HAP-1 (cell line): ENCODE measurements around the gene PRCD.

ENCODE experiments used
- DNase-seq, 2 experiments: peaks; one replicate each; pipeline ENCODE4 v3.0.0-alpha.2; 2016 to 2020; ENCODE audit warnings: low spot score in 2 of 2
- H3K27me3 ChIP-seq: fragments of 250-450 bp; sonication (Bioruptor Pico); 2 replicates; pipeline ENCODE4 v1.5.1; 2020; ENCODE audit warnings: low read depth, mild to moderate bottlenecking, moderate library complexity
- H3K36me3 ChIP-seq: fragments of 250-450 bp; sonication (Bioruptor Pico); replicated peaks from 2 replicates; pipeline ENCODE4 v1.5.1; 2020; ENCODE audit warnings: mild to moderate bottlenecking
- H3K4me1 ChIP-seq: fragments of 250-450 bp; sonication (Bioruptor Pico); 2 replicates; pipeline ENCODE4 v1.5.1; 2020; ENCODE audit warnings: mild to moderate bottlenecking
- H3K4me3 ChIP-seq: fragments of 250-450 bp; sonication (Bioruptor Pico); 2 replicates; pipeline ENCODE4 v1.5.1; 2020; ENCODE audit warnings: mild to moderate bottlenecking, moderate library complexity
- H3K9me3 ChIP-seq: fragments of 250-450 bp; sonication (Bioruptor Pico); 2 replicates; pipeline ENCODE4 v1.5.1; 2020; ENCODE audit warnings: mild to moderate bottlenecking, moderate library complexity
- in situ Hi-C: fragments of 300-500 bp; cut with MboI; formaldehyde crosslinking; loops from 3 replicates; pipeline ENCODE4 v1.14.3; 2020; ENCODE audit warnings: low sequenced_read_pairs, inconsistent platforms, mixed read lengths

PRCD gene

GRCh38 chr17:76581515-76581914, 41.7 kb downstream of the PRCD start:
- H3K4me3 ChIP-seq, result no peak overlapping the region
- no peaks in the 10 kb centered on the region for H3K36me3 ChIP-seq
- H3K4me1 ChIP-seq, result 0 out of 2 replicates have a peak, but pooled peaks cover 4% of the 10 kb centered on the region
- H3K9me3 ChIP-seq, result no peaks in the 10 kb centered on the region
- no peak for DNase-seq
- in situ Hi-C loops, result no loop called here
- H3K27me3 ChIP-seq, result peaks cover 2% of the 10 kb centered on the region; the same call in 1 of the 2 replicates

GRCh38 chr17:76582660-76583059, 42.8 kb downstream of the PRCD start:
- Histone ChIP-seq H3K4me3 (no peak overlapping the region), H3K4me1 (0 out of 2 replicates have a peak, but pooled peaks cover 4% of the 10 kb centered on the region), H3K9me3 (no peaks in the 10 kb centered on the region), H3K36me3 (no peaks in the 10 kb centered on the region), H3K27me3 (peaks cover 2% of the 10 kb centered on the region; the same call in 1 of the 2 replicates)
- no peak for DNase-seq
- in situ Hi-C loops, result no loop called here

- no peaks in the 10 kb centered on the region for H3K36me3 ChIP-seq
- peaks cover 2% of the 10 kb centered on the region; the same call in 1 of the 2 replicates for H3K27me3 ChIP-seq
- 0 out of 2 replicates have a peak, but pooled peaks cover 4% of the 10 kb centered on the region for H3K4me1 ChIP-seq
- no peak overlapping the region; the same call in 1 of the 2 replicates for H3K4me3 ChIP-seq
- H3K9me3 ChIP-seq, result no peaks in the 10 kb centered on the region
- in situ Hi-C loops, result no loop called here
- DNase-seq, result no peak
Measured at GRCh38 chr17:76584427-76585032, 44.7 kb downstream of the PRCD start.

DNA sequence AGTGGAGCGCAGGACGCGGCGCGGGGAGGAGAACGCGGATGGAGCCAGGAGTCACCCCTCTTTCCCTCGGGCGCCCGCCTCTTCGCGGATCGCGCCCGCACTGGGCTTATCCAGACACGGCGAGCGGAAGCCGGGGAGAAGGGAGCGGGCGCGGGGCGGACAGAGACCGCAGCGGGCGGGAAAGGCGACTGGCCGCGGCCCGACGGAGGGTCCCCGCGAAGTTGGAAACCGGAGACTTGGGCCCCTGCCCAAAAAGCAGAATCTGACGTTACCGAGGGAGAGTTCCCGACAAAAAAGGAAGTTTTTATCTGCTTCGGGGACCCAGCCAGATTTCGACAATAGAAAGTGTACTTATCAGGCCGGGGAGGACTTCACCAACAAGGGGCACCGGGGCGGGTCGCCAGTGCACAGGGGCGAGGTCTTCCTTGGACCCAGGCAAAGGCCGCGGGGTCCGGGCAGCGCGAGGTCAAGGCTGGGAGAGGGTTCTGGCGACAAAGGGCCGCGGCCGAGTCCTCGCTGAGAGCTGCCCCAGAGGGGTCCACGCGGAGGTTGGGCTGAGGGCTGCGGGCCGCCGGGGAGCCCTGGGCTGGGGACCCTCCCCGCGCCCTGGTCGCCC, 45.3 kb downstream of the PRCD start:
- Histone ChIP-seq H3K4me3 (peak overlapping the region; percentile 34), H3K4me1 (0 out of 2 replicates have a peak, but pooled peaks cover 4% of the 10 kb centered on the region), H3K9me3 (no peaks in the 10 kb centered on the region), H3K27me3 (peaks cover 2% of the 10 kb centered on the region; the same call in 1 of the 2 replicates), H3K36me3 (no peaks in the 10 kb centered on the region)
- in situ Hi-C loops, result no loop called here
- no peak for DNase-seq

GRCh38 chr17:76585649-76586593, 46.1 kb downstream of the PRCD start, which contains the start of gene ST6GALNAC2:
TSS of gene ST6GALNAC2 (minus strand) at chr17:76585860. CDS start at chr17:76585808, 52 bp downstream.
- H3K27me3 ChIP-seq, result peaks cover 2% of the 10 kb centered on the region; the same call in 1 of the 2 replicates
- peak within 1 kb of the TSS; percentile 34 for H3K4me3 ChIP-seq
- in situ Hi-C loops, result no loop called here
- H3K4me1 ChIP-seq, result 0 out of 2 replicates have a peak, but pooled peaks cover 4% of the 10 kb centered on the region
- no peaks in the 10 kb centered on the region for H3K36me3 ChIP-seq
- H3K9me3 ChIP-seq, result no peaks in the 10 kb centered on the region
- DNase-seq, result peak; percentile 34 to 76

DNA sequence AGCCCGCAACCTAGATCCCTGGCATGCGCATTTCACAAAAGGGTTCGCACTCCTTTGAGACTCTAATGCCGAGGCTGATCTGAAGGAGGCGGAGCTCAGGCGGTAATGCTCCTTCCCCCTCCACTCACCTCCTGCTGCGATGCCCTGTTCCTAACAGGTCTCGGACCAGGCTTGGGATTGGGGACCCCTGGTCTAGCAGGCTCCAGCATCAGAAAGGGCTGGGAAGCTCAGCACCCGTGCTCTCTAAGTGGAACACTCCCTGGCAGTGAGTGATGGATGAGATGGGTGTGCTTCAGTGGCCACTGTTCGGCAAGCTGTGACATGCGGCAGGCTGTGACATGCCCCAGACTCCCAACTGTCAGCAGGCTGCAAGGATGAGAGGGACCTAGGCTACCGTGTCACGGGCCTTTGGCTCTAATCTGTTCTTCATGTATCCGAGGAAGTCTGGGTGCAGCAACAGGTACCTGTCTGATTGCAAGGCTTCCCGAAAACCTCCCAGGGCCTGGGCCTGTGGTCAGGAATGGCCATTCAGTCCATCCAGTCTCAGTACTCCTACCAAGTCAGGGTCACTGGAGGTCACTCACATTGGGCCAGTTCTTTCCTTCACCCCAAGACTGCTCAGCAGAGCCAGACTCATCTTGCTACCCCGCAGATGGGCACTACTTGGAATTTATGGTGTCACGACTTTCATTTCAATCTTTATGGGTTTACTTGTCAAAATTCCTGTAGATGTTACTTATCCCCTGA, 47.1 kb downstream of the PRCD start:
- no peak for DNase-seq
- in situ Hi-C loops, result no loop called here
- H3K4me1 ChIP-seq, result 0 out of 2 replicates have a peak, but pooled peaks cover 4% of the 10 kb centered on the region

GRCh38 chr17:76588182-76588581, 48.3 kb downstream of the PRCD start:
- H3K9me3 ChIP-seq, result no peaks in the 10 kb centered on the region

More for the DNA sequence above, 47.1 kb downstream of the PRCD start:
- Histone ChIP-seq H3K9me3 (no peaks in the 10 kb centered on the region), H3K4me3 (no peak overlapping the region), H3K27me3 (peaks cover 2% of the 10 kb centered on the region; the same call in 1 of the 2 replicates), H3K36me3 (no peaks in the 10 kb centered on the region)

GRCh38 chr17:76593384-76593826, 53.6 kb downstream of the PRCD start:
- no peaks in the 10 kb centered on the region for H3K4me1 ChIP-seq
- H3K9me3 ChIP-seq, result no peaks in the 10 kb centered on the region
- in situ Hi-C loops, result no loop called here
- no peaks in the 10 kb centered on the region for H3K36me3 ChIP-seq
- no peak overlapping the region for H3K4me3 ChIP-seq
- DNase-seq, result no peak
- no peaks in the 10 kb centered on the region for H3K27me3 ChIP-seq

More at GRCh38 chr17:76588182-76588581, 48.3 kb downstream of the PRCD start:
- no peak for DNase-seq
- in situ Hi-C loops, result no loop called here
- Histone ChIP-seq H3K4me1 (0 out of 2 replicates have a peak, but pooled peaks cover 4% of the 10 kb centered on the region), H3K36me3 (no peaks in the 10 kb centered on the region), H3K4me3 (no peak overlapping the region), H3K27me3 (peaks cover 2% of the 10 kb centered on the region; the same call in 1 of the 2 replicates)

DNA sequence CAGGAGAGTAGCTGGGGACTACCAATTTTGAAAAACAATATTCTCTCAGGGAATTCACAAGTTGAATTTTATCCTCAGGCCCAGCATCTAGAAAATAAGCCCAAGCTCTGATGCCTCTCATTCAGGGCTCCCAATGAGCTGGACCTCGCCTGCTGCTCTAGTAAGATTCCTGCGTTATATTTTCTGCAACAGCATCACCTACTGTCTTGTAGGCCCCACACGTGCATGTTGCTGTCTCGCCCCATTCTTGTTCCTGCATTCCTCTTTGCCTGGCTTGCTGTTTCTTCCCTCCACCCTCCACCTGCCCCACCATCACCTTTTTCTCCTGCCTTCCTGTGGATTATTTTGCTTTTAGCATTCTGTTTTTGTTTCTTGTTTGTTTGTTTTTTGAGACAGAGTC, 54.1 kb downstream of the PRCD start:
- H3K9me3 ChIP-seq, result no peaks in the 10 kb centered on the region
- no peaks in the 10 kb centered on the region for H3K27me3 ChIP-seq
- in situ Hi-C loops, result no loop called here
- no peak overlapping the region for H3K4me3 ChIP-seq
- no peak for DNase-seq
- no peaks in the 10 kb centered on the region for H3K4me1 ChIP-seq
- H3K36me3 ChIP-seq, result no peaks in the 10 kb centered on the region

- no peak for DNase-seq
- H3K27me3 ChIP-seq, result no peaks in the 10 kb centered on the region
- H3K9me3 ChIP-seq, result no peaks in the 10 kb centered on the region
- in situ Hi-C loops, result no loop called here
- H3K4me3 ChIP-seq, result no peak overlapping the region
- H3K4me1 ChIP-seq, result no peaks in the 10 kb centered on the region
- no peaks in the 10 kb centered on the region for H3K36me3 ChIP-seq
Measured at GRCh38 chr17:76594690-76595089, 54.8 kb downstream of the PRCD start.
